Adrenal gland (tissue), 12 donors: ENCODE results near the gene RINL. TPM values are rescaled to one million over a fixed set of nuclear protein-coding genes. Genes with fewer than 3 reads are reported as not detected.
"Not testable (repeated sequence)": the region's sequence is repeated elsewhere in the genome, so short reads cannot be mapped to it uniquely, and the experiment has no call there.

Experiments used
- DNase-seq, 7 donors: peaks; one replicate each; pipeline ENCODE4 v3.0.0-alpha.2; 2019 to 2020
- H3K27ac ChIP-seq, 5 donors: fragments of 200-600 bp; sonication (generic) in 4 of 5; 1 replicate in 3 of 5; 2 replicates in 2 of 5; pipeline versions ENCODE4 v1.5.1 to v1.8.0; 2016 to 2020; ENCODE audit warnings: mild to moderate bottlenecking in 1 of 5
- H3K27me3 ChIP-seq: fragments of 200-600 bp; 2 replicates; pipeline ENCODE4 v1.8.0; 2021
- H3K36me3 ChIP-seq, 2 donors: fragments of 200-600 bp; replicated peaks in 1 of 2; 1 replicate in 1 of 2; 2 replicates in 1 of 2; pipeline versions ENCODE4 v1.5.1 to v1.8.0; 2018 to 2022
- H3K4me1 ChIP-seq, 2 donors: fragments of 200-600 bp; replicated peaks in 1 of 2; 1 replicate in 1 of 2; 2 replicates in 1 of 2; pipeline versions ENCODE4 v1.5.1 to v1.8.0; 2018 to 2021
- H3K4me3 ChIP-seq, 4 donors: fragments of 200-600 bp; sonication (generic) in 3 of 4; one replicate each; pipeline ENCODE4 v1.5.1; 2016 to 2018
- H3K9me3 ChIP-seq, 3 donors: fragments of 200-600 bp; sonication (generic) in 1 of 3; replicated peaks in 1 of 3; 1 replicate in 2 of 3; 2 replicates in 1 of 3; pipeline versions ENCODE4 v1.5.1 to v1.8.0; 2016 to 2021
- POLR2A ChIP-seq, 2 donors: fragments of 450-650 bp; IDR thresholded peaks; one replicate each; pipeline ENCODE4 v1.6.1; 2017; ENCODE audit warnings: antibody characterized with exemption in 2 of 2, mild to moderate bottlenecking in 2 of 2, moderate library complexity in 1 of 2
- WGBS, 4 donors: extraction: QIAGEN DNeasy Blood & Tissue Kit in 2 of 4; methylation state at CpG; one replicate each; pipeline versions ENCODE4 v1.1.5 to v1.1.7; 2013 to 2017; 5-methylcytosine and 5-hydroxymethylcytosine counted together
- intact Hi-C, 2 donors: fragments of 100-400 bp; cut with DNase I; formaldehyde crosslinking; loops; one replicate each; pipeline versions ENCODE4 v1.14.1 to v1.15.0; 2022 to 2023
- polyA plus RNA-seq, 3 donors: library from polyadenylated mRNA; stranded (reverse); fragments of 200-250 nt in 2 of 3; fragments of 350-450 nt in 1 of 3; fragmentation: Illumina TruSeq in 1 of 3; extraction: RNeasy Lipid Tissue Mini Kit (QIAGEN cat#74804) in 1 of 3; gene quantifications; one replicate each; pipeline ENCODE4 v1.2.3, GENCODE V29; 2013 to 2014
- total RNA-seq, 9 donors: library from RNA; depleted of rRNA in 4 of 9; stranded (reverse); fragments of >200 nt in 4 of 9; fragments of 120-200 nt in 1 of 9; fragmentation: NEBNext Ultra II Directional in 1 of 9; extraction: Animal tissue kit (Norgen Biotek cat#: 25700) in 1 of 9; gene quantifications; one replicate each; pipeline versions ENCODE4 v1.1.0 to v1.2.4, GENCODE V29; 2013 to 2023
- TF ChIP-seq, protein P1 (sequence below), 6 experiments: fragments of 450-650 bp in 4 of 6; fragments of 200-600 bp in 2 of 6; sonication (generic) in 1 of 6; IDR thresholded peaks; 1 replicate in 5 of 6; 2 replicates in 1 of 6; pipeline versions ENCODE4 v1.5.1 to v1.8.0; 2016 to 2021; ENCODE audit warnings: antibody characterized with exemption in 6 of 6, mild to moderate bottlenecking in 2 of 6, moderate library complexity in 1 of 6
- donor health status: healthy with polysubstance abuse.
- donor health status: Bipolar disorder and iron deficiency.
- donor health status: DM: yes; HTN: yes; CAD: no.
- donor health status: DM: no; HTN: no; CAD: no.
- donor health status: DM: no; HTN: no; CAD: no.
- donor health status: DM: yes; HTN: yes; CAD: no.

The RINL gene
- total and polyA plus RNA-seq, 12 donors, result 0.54 to 24.1 (median 4.9) TPM

DNA sequence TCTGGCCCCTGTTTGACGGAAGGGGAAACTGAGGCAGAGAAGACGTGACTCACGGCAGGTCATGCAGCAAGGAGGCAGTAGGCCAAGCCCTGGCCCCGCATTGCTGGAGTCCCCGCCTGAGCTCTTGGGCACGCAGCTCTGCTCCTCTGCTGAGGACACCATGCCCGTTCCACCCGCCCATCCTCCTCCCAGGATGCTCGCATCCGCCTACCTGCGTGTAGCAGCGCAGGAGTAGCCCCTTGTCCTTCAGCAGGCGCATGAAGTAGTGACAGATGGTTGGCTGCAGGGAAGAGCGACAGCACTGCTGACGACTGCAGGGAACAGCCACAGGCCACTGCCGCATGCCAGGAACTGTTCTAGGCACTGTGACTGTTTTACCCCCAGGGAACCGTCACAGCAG is 10.8 kb upstream of the RINL start:
- no peaks in the 10 kb centered on the region for H3K9me3 ChIP-seq
- WGBS, 4 donors, result 90 to 96% (median 94%) methylated on average over 12 to 17 of the region's 17 CpGs
- intact Hi-C loops, result no loop called here
- DNase-seq, result no peak
- H3K4me1 ChIP-seq, result peaks cover 10 to 13% of the 10 kb centered on the region in 2 donors
- H3K4me3 ChIP-seq, result no peak overlapping the region
- TF ChIP-seq, protein P1, sequence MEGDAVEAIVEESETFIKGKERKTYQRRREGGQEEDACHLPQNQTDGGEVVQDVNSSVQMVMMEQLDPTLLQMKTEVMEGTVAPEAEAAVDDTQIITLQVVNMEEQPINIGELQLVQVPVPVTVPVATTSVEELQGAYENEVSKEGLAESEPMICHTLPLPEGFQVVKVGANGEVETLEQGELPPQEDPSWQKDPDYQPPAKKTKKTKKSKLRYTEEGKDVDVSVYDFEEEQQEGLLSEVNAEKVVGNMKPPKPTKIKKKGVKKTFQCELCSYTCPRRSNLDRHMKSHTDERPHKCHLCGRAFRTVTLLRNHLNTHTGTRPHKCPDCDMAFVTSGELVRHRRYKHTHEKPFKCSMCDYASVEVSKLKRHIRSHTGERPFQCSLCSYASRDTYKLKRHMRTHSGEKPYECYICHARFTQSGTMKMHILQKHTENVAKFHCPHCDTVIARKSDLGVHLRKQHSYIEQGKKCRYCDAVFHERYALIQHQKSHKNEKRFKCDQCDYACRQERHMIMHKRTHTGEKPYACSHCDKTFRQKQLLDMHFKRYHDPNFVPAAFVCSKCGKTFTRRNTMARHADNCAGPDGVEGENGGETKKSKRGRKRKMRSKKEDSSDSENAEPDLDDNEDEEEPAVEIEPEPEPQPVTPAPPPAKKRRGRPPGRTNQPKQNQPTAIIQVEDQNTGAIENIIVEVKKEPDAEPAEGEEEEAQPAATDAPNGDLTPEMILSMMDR (IDR thresholded peaks at IDR 0.05), result no peak
- no peak for TF ChIP-seq POLR2A (IDR thresholded peaks at IDR 0.05)
- H3K36me3 ChIP-seq, result peaks cover 0 to 36% of the 10 kb centered on the region in 2 donors
- no peaks in the 10 kb centered on the region for H3K27me3 ChIP-seq
- no peak overlapping the region for H3K27ac ChIP-seq

DNA sequence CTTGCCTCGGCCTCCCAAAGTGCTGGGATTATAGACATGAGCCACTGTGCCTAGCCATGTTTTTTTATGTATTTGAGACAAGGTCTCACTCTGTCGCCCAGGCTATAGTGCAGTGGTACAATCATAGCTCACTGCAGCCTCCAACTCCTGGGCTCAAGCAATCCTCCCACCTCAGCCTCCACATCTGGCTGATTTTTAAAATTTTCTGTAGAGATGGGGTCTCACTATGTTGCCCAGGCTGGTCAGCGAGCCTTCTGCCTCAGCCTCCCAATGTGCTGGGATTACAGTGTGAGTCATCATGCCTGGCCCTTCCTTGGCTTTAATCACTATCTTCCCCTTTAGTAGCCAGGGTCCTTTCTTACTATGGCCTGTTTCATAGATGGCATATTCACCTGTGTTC is 6.6 kb upstream of the RINL start:
- intact Hi-C loops, H3K9me3 ChIP-seq, H3K27me3 ChIP-seq, H3K4me3 ChIP-seq, DNase-seq, H3K27ac ChIP-seq, H3K4me1 ChIP-seq: not testable (repeated sequence)
- WGBS, 4 donors, result 92 to 97% (median 93%) methylated on average over 3 of the region's 3 CpGs
- peaks cover 0 to 48% of the 10 kb centered on the region in 2 donors for H3K36me3 ChIP-seq

DNA sequence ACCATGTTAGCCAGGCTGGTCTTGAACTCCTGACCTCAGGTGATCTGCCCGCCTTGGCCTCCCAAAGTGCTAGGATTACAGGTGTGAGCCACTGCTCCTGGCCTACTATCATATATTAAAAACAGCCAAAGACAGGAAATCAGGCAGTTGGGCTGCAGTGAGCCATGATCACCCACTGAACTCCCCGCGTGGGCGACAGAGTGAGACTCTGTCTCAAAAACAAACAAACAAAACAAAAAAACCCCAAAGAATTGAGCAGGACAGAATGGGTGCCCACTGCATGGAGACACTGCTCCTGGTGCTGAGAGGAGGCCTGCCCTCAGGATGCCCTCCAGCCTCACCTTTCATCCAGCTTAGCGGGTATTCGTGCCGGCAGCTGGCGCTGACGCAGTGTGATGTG is 5.2 kb upstream of the RINL start:
- no peaks in the 10 kb centered on the region for H3K9me3 ChIP-seq
- peaks cover 0 to 34% of the 10 kb centered on the region in 2 donors for H3K36me3 ChIP-seq
- no peaks in the 10 kb centered on the region for H3K27me3 ChIP-seq
- H3K4me1 ChIP-seq, result peaks cover 5 to 7% of the 10 kb centered on the region in 2 donors
- no peak overlapping the region for H3K27ac ChIP-seq
- intact Hi-C loops, result no loop called here
- TF ChIP-seq, protein P1 (IDR thresholded peaks at IDR 0.05), result no peak
- no peak for TF ChIP-seq POLR2A (IDR thresholded peaks at IDR 0.05)
- no peak overlapping the region for H3K4me3 ChIP-seq
- 90 to 94% (median 93%) methylated on average over 9 of the region's 9 CpGs for whole genome bisulfite sequencing, 4 donors
- DNase-seq, result no peak

DNA sequence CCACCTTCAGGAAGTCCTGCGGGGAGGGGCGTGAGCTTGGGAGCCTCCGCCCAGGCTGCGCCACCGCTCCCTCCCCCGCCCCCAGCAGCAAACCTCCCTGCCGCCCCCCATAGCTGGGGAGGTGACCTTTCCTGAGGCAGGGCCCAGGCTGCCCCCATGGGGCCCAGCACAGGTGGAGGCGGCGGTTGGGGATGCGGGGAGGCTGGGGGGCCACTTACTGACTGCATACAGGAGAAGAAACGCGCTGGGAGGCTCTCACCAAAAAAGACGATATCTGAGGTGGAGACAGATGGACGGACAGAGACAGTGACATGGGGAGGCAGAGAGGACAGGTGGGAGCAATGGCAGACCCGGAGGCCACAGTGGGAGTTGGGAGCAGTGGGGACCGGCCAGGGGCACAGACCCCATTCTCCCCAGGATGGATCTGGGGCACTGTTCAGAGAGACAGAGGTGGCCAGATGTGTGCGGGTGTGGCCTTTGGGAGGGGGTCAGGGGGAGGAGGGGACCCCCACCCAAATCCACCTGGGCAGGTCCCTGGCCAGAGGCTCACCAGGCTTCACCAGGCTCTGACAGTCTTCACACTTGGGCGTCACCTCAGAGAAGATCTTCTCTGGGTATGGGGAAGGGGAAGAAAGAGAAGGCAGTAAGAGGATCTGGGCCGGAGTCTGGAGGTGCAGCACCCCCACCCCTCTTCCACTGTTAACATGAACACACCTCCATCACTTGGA is 3.0 kb upstream of the RINL start:
- Histone ChIP-seq H3K27me3 (no peaks in the 10 kb centered on the region), H3K4me3 (no peak overlapping the region), H3K4me1 (peaks cover 0 to 4% of the 10 kb centered on the region in 2 donors), H3K36me3 (peaks cover 0 to 30% of the 10 kb centered on the region in 2 donors), H3K27ac (no peak overlapping the region), H3K9me3 (no peaks in the 10 kb centered on the region)
- no peak for DNase-seq
- 92 to 95% (median 93%) methylated on average over 12 to 19 of the region's 19 CpGs for WGBS, 4 donors
- TF ChIP-seq POLR2A (IDR thresholded peaks at IDR 0.05), result no peak
- TF ChIP-seq, protein P1 (IDR thresholded peaks at IDR 0.05), result no peak
- intact Hi-C loops, result no loop called here
